H7 (cell line): ENCODE data around the gene TSHZ2. TPM values are rescaled to one million over a fixed set of nuclear protein-coding genes. Genes with fewer than 3 reads are reported as not detected.
A peak's percentile ranks its signal among the peaks of the same experiment; 100 is the strongest.

Experiments
- DNase-seq: peaks from one replicate; pipeline ENCODE4 v3.0.0; 2012
- H3K27me3 ChIP-seq: 2 replicates; pipeline ENCODE4 v1.6.0; 2011; ENCODE audit warnings: mild to moderate bottlenecking, low read length; ENCODE audit not compliant: control insufficient read depth, insufficient read depth
- H3K36me3 ChIP-seq: replicated peaks from 2 replicates; pipeline ENCODE4 v1.5.1; 2011; ENCODE audit warnings: low read length; ENCODE audit not compliant: control insufficient read depth, insufficient read depth
- H3K4me3 ChIP-seq: 2 replicates; pipeline ENCODE4 v1.5.1; 2011; ENCODE audit warnings: low read depth, mild to moderate bottlenecking, control low read depth, low read length, moderate library complexity; ENCODE audit not compliant: insufficient read depth
- total RNA-seq: library from RNA; depleted of rRNA; stranded (reverse); fragments of >200 nt; shearing (Covaris generic); gene quantifications from 2 replicates; pipeline ENCODE4 v1.2.3, GENCODE V29; 2014; rRNA removed

The TSHZ2 gene
- total RNA-seq: 0.07 and 0.31 TPM in 2 replicates

- Histone ChIP-seq H3K4me3 (peak within 1 kb of the TSS; percentile 50), H3K36me3 (no peaks in the 10 kb centered on the region), H3K27me3 (peaks cover 26% of the 10 kb centered on the region)
- DNase-seq: peak; percentile 77
These were observed at the start of gene TSHZ2 for GRCh38 chr20:52972190-52972937. TSHZ2 (plus strand) TSS chr20:52972358; CDS start chr20:52973294, 936 bp downstream.

- no peak for DNase-seq
- no peak overlapping the region for H3K4me3 ChIP-seq
- H3K27me3 ChIP-seq: no peaks in the 10 kb centered on the region
- no peaks in the 10 kb centered on the region for H3K36me3 ChIP-seq
These were observed 49.7 kb upstream of the TSHZ2 start for GRCh38 chr20:52922436-52922835.

GRCh38 chr20:52923123-52923937 lies 48.8 kb upstream of the TSHZ2 start:
- no peak overlapping the region for H3K4me3 ChIP-seq
- H3K27me3 ChIP-seq: no peaks in the 10 kb centered on the region
- H3K36me3 ChIP-seq: no peaks in the 10 kb centered on the region
- DNase-seq: peak; percentile 5

GRCh38 chr20:52924411-52925271 lies 47.5 kb upstream of the TSHZ2 start:
- H3K36me3 ChIP-seq: no peaks in the 10 kb centered on the region
- no peak overlapping the region for H3K4me3 ChIP-seq
- H3K27me3 ChIP-seq: no peaks in the 10 kb centered on the region
- no peak for DNase-seq

GRCh38 chr20:52926505-52926904 lies 45.7 kb upstream of the TSHZ2 start:
- no peak for DNase-seq
- no peaks in the 10 kb centered on the region for H3K27me3 ChIP-seq
- H3K4me3 ChIP-seq: no peak overlapping the region
- no peaks in the 10 kb centered on the region for H3K36me3 ChIP-seq

- Histone ChIP-seq H3K36me3 (no peaks in the 10 kb centered on the region), H3K4me3 (no peak overlapping the region), H3K27me3 (no peaks in the 10 kb centered on the region)
- no peak for DNase-seq
These were observed 38.3 kb upstream of the TSHZ2 start for GRCh38 chr20:52933867-52934266.

- no peak for DNase-seq
- Histone ChIP-seq H3K27me3 (no peaks in the 10 kb centered on the region), H3K36me3 (no peaks in the 10 kb centered on the region), H3K4me3 (no peak overlapping the region)
These were observed 35.5 kb upstream of the TSHZ2 start for GRCh38 chr20:52936351-52937340.

- no peak overlapping the region for H3K4me3 ChIP-seq
- no peaks in the 10 kb centered on the region for H3K27me3 ChIP-seq
- DNase-seq: peak; percentile 2
- H3K36me3 ChIP-seq: no peaks in the 10 kb centered on the region
These were observed 34.5 kb upstream of the TSHZ2 start for GRCh38 chr20:52937591-52938100.

GRCh38 chr20:52939141-52939540 lies 33.0 kb upstream of the TSHZ2 start:
- Histone ChIP-seq H3K36me3 (no peaks in the 10 kb centered on the region), H3K27me3 (no peaks in the 10 kb centered on the region), H3K4me3 (no peak overlapping the region)
- DNase-seq: no peak

- DNase-seq: no peak
- Histone ChIP-seq H3K36me3 (no peaks in the 10 kb centered on the region), H3K4me3 (no peak overlapping the region), H3K27me3 (no peaks in the 10 kb centered on the region)
These were observed 30.4 kb upstream of the TSHZ2 start for GRCh38 chr20:52941808-52942207.

GRCh38 chr20:52943185-52943841 lies 28.8 kb upstream of the TSHZ2 start:
- no peaks in the 10 kb centered on the region for H3K36me3 ChIP-seq
- H3K4me3 ChIP-seq: no peak overlapping the region
- no peak for DNase-seq
- H3K27me3 ChIP-seq: no peaks in the 10 kb centered on the region

GRCh38 chr20:52945268-52945667 lies 26.9 kb upstream of the TSHZ2 start:
- DNase-seq: no peak
- Histone ChIP-seq H3K27me3 (no peaks in the 10 kb centered on the region), H3K36me3 (no peaks in the 10 kb centered on the region), H3K4me3 (no peak overlapping the region)
